AG04450 (cell line): Measurements from ENCODE around the gene RABGAP1L. TPM values are rescaled to one million over a fixed set of nuclear protein-coding genes. Genes with fewer than 3 reads are reported as not detected.
"Not testable (repeated sequence)": the region's sequence is repeated elsewhere in the genome, so short reads cannot be mapped to it uniquely, and the experiment has no call there.

ENCODE experiments used
- CTCF ChIA-PET: fragments of 300-600, 350-600 bp; formaldehyde crosslinking; extraction: SDS; loops from one replicate; lab custom pipeline; 2022; ENCODE audit warnings: antibody characterized with exemption, inconsistent platforms; lab: Charles Lee
- POLR2A ChIA-PET: fragments of 350-600 bp; formaldehyde crosslinking; extraction: SDS; loops from one replicate; lab custom pipeline; 2021; ENCODE audit warnings: antibody characterized with exemption, inconsistent platforms; lab: Yijun Ruan, JAX
- DNase-seq: peaks from one replicate; pipeline ENCODE4 v3.0.0-alpha.2; 2011; ENCODE audit warnings: low read depth, low spot score
- H3K27ac ChIP-seq: one replicate; pipeline ENCODE4 v1.5.1; 2012; ENCODE audit warnings: low read depth, low read length, control low read depth
- H3K27me3 ChIP-seq: one replicate; pipeline ENCODE4 v1.6.0; 2012; ENCODE audit warnings: low read length; ENCODE audit not compliant: control insufficient read depth, insufficient read depth
- H3K4me3 ChIP-seq: 2 replicates; pipeline ENCODE4 v1.5.1; 2011; ENCODE audit warnings: mild to moderate bottlenecking, low read depth, low read length, control low read depth
- H3K9me3 ChIP-seq: 2 replicates; pipeline ENCODE4 v1.5.1; 2012; ENCODE audit warnings: low read length; ENCODE audit not compliant: control insufficient read depth, insufficient read depth
- polyA plus RNA-seq: library from polyadenylated mRNA; depleted of rRNA; stranded (reverse); fragments of >200 nt; gene quantifications from 2 replicates; pipeline ENCODE4 v1.2.3, GENCODE V29; 2011
- TF ChIP-seq, protein P1 (sequence below): IDR thresholded peaks from 2 replicates; pipeline ENCODE4 v1.5.1; 2011; ENCODE audit warnings: low read depth, low read length, control low read depth, inconsistent platforms

RABGAP1L gene
- polyA plus RNA-seq, 1 experiment = 21.2 TPM

DNA sequence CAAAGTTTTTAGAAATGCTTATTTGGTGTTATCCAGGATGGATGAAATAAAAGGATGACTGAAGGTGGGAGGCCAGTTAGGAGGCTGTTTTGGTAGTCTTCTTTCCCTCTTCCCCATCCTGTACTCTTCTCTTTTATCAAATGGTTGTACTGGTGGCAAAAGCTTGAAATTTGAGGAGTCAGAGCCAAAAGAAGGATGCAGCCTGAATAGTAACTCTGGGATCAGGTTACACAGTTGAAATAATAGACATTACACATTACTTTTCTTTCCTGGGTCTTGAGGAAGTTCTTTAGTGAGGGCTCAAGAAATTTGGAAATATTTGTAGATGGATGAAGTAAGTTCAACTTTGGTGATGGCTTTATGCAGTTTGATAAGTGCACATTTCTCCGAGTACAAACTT, 397.1 kb downstream of the RABGAP1L start:
- Histone ChIP-seq H3K27ac (no peak overlapping the region), H3K4me3 (no peak overlapping the region), H3K9me3 (no peaks in the 10 kb centered on the region), H3K27me3 (no peaks in the 10 kb centered on the region)
- ChIA-PET CTCF (no interaction called here), POLR2A (no interaction called here)
- no peak for DNase-seq
- TF ChIP-seq, protein P1, sequence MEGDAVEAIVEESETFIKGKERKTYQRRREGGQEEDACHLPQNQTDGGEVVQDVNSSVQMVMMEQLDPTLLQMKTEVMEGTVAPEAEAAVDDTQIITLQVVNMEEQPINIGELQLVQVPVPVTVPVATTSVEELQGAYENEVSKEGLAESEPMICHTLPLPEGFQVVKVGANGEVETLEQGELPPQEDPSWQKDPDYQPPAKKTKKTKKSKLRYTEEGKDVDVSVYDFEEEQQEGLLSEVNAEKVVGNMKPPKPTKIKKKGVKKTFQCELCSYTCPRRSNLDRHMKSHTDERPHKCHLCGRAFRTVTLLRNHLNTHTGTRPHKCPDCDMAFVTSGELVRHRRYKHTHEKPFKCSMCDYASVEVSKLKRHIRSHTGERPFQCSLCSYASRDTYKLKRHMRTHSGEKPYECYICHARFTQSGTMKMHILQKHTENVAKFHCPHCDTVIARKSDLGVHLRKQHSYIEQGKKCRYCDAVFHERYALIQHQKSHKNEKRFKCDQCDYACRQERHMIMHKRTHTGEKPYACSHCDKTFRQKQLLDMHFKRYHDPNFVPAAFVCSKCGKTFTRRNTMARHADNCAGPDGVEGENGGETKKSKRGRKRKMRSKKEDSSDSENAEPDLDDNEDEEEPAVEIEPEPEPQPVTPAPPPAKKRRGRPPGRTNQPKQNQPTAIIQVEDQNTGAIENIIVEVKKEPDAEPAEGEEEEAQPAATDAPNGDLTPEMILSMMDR = no peak

DNA sequence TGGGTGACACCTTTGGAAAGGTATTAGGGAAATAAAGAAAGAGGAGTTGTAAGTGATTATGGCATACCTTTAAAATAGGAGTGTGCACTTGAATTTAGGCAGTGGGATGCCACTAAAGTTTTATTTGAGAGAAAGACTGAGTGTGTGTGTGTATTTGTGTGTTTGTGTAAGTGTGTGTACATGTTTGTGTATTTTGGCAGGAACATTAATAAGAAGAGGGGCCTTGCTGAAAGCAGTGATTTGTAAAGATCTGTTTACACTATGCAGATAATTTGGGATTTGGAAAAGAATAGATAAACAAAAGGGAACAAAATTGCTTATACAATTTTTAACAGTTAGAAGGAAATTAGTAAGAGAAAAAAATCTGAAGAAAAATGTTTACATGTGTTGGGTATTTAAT, 409.2 kb downstream of the RABGAP1L start:
- no peak overlapping the region for H3K4me3 ChIP-seq
- ChIA-PET POLR2A (no interaction called here), CTCF (no interaction called here)
- no peaks in the 10 kb centered on the region for H3K27me3 ChIP-seq
- DNase-seq = no peak
- H3K27ac ChIP-seq = no peak overlapping the region
- H3K9me3 ChIP-seq = no peaks in the 10 kb centered on the region
- TF ChIP-seq, protein P1 = no peak

DNA sequence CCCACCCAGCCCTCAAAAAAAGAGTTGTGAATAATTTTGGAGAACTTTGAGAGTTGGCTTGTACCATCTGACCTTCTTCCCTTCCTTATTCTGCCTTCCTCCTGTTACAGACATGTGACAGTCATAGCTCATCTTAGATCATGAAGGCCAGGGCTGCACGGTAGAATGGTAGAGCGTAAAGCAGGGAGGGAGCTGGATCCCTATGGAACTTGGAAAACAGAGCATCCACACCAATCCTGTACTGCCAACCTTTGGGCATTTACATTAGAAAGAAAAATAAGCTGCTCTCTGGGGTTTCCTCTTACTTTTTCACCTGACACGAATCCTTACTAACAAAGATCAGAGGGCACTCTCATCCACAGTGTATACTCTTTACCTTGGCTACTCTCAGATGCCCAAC, 409.9 kb downstream of the RABGAP1L start:
- TF ChIP-seq, protein P1 = no peak
- ChIA-PET POLR2A (no interaction called here), CTCF (no interaction called here)
- no peaks in the 10 kb centered on the region for H3K9me3 ChIP-seq
- DNase-seq = no peak
- no peaks in the 10 kb centered on the region for H3K27me3 ChIP-seq
- no peak overlapping the region for H3K27ac ChIP-seq
- no peak overlapping the region for H3K4me3 ChIP-seq

DNA sequence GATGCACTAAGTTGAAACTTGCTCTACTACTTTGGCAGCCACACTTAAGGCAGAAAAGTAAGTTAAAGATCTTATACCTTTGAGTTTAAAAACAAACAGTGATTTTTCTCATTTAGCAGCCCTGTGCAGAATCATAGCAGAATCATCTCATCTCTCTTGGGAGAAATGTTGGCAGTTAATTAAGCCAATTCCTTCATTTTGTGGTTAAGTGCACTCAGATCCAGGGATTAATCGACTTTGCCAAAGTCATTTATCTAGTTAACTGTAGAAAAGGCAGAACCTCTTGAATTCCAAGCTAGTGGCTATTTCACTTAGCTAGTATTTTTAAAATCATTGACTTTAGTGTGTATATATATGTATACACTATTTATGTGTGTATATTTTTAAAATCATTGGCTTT, 413.5 kb downstream of the RABGAP1L start:
- DNase-seq = no peak
- POLR2A ChIA-PET = no interaction called here

DNA sequence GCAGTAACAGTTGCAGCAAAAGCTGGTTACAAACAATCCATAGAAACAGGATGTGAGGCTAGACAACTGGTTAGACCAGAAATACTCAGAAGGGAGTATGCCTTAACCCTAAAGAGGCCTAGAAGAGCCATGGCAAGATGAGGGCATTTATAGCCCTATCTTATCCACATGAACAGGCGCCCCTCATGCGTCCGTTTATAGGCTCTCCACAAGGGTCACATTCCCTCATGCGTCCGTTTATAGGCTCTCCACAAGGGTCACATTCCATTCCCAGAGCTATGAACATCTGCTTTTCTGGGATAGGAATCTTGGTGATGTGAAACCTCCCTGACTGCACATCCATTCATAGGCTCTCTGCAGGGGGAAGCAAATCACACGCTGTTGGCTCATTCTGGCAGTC, 416.8 kb downstream of the RABGAP1L start:
- H3K4me3 ChIP-seq, CTCF ChIA-PET: not testable (repeated sequence)

More for the DNA sequence above, 413.5 kb downstream of the RABGAP1L start:
- no peak overlapping the region for H3K27ac ChIP-seq
- TF ChIP-seq, protein P1 = no peak
- H3K4me3 ChIP-seq = no peak overlapping the region
- H3K27me3 ChIP-seq = no peaks in the 10 kb centered on the region
- CTCF ChIA-PET = no interaction called here
- no peaks in the 10 kb centered on the region; the same call in none of the 2 replicates for H3K9me3 ChIP-seq

DNA sequence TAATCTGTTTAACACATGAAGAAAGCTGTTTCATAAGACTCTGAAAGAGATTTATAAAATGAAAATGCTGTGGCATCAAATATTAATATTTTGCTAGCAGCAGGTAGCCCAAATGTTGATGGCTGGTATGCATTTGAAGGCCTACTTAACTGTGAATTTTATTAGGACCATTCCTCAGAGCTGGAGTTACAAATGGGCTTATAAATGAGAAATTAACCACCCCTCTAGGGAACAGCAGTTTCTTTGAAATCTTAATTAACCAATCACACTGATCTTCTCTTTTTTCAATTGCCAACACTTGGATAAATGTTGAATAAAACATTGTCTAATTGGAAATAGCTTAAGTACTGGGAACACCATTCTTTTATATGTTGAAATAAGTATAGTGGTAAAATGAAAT, 418.4 kb downstream of the RABGAP1L start:
- Histone ChIP-seq H3K27me3 (no peaks in the 10 kb centered on the region), H3K9me3 (no peaks in the 10 kb centered on the region; the same call in none of the 2 replicates), H3K27ac (no peak overlapping the region), H3K4me3 (no peak overlapping the region)
- POLR2A ChIA-PET = no interaction called here
- TF ChIP-seq, protein P1 = no peak
- no peak for DNase-seq
- CTCF ChIA-PET = no interaction called here

More for the DNA sequence above, 416.8 kb downstream of the RABGAP1L start:
- POLR2A ChIA-PET, H3K27me3 ChIP-seq, H3K9me3 ChIP-seq, DNase-seq, H3K27ac ChIP-seq: not testable (repeated sequence)
